ENCODE measurements around the gene PTGES3. TPM values are rescaled to one million over a fixed set of nuclear protein-coding genes. Genes with fewer than 3 reads are reported as not detected.

The PTGES3 gene
- polyA plus RNA-seq, 3 donors: 46.1 to 232 (median 187) TPM

- peaks cover 80% of the 10 kb centered on the region for H3K79me2 ChIP-seq (ENCODE audit: insufficient read depth, low read length)
- peak overlapping the region; percentile 78 for H2AFZ ChIP-seq (ENCODE audit: insufficient read depth, low read depth, low read length, poor library complexity, severe bottlenecking)
- WGBS (ENCODE audit: insufficient coverage): 0% methylated on average over 3 of the region's 12 CpGs
- Mint-ChIP-seq H3K9me3 (no peaks in the 10 kb centered on the region), H3K4me1 (peaks cover 62% of the 10 kb centered on the region), H3K27me3 (ENCODE audit: low read depth in 3 of 3) (no peaks in the 10 kb centered on the region), H3K27ac (peak overlapping the region; percentile 98 to 99 (median 99)), H3K4me3 (peak overlapping the region; percentile 95 to 99), H3K36me3 (peaks cover 33 to 47% of the 10 kb centered on the region in 2 donors)
- TF ChIP-seq CTCF (IDR thresholded peaks at IDR 0.05): peak; percentile 81
- peak overlapping the region; percentile 68 for H3K9ac ChIP-seq (ENCODE audit: insufficient read depth, low read length, poor library complexity, severe bottlenecking)
- no peaks in the 10 kb centered on the region for H3K9me3 ChIP-seq (replicated peaks in 1 of 2; ENCODE audit: control insufficient read depth in 1 of 2, insufficient read depth in 1 of 2, low read length in 2 of 2)
- H4K20me1 ChIP-seq (ENCODE audit: insufficient read depth, low read length): peaks cover 67% of the 10 kb centered on the region
- peak overlapping the region; percentile 68 to 94 (median 80) for H3K4me3 ChIP-seq (replicated peaks in 1 of 3; ENCODE audit: low read depth in 2 of 3, low read length in 3 of 3)
- DNase-seq: peak; percentile 90 to 94 (median 92)
- intact Hi-C loops (cut with micrococcal nuclease): no loop called here
- H3K27ac ChIP-seq (ENCODE audit: low read depth in 1 of 2, low read length in 2 of 2): peak overlapping the region; percentile 77 to 92
- peaks cover 55 to 68% of the 10 kb centered on the region in 2 donors for H3K4me1 ChIP-seq (ENCODE audit: control insufficient read depth in 1 of 2, insufficient read depth in 2 of 2, low read length in 2 of 2)
- peaks cover 39 to 43% of the 10 kb centered on the region in 2 donors for H3K36me3 ChIP-seq (replicated peaks in 1 of 2; ENCODE audit: control insufficient read depth in 1 of 2, insufficient read depth in 2 of 2, low read length in 2 of 2)
- no peaks in the 10 kb centered on the region for H3K27me3 ChIP-seq (ENCODE audit: control insufficient read depth in 2 of 2, insufficient read depth in 2 of 2, low read length in 2 of 2)
- H3K4me2 ChIP-seq (replicated peaks; ENCODE audit: extremely low read depth, low read length, poor library complexity, severe bottlenecking): peak overlapping the region; percentile 99
These were observed 51.2 kb downstream of the PTGES3 start for GRCh38 chr12:56636675-56637540.

GRCh38 chr12:56635806-56636674 is 52.0 kb downstream of the PTGES3 start:
- H3K27ac ChIP-seq (ENCODE audit: low read depth in 1 of 2, low read length in 2 of 2): peak overlapping the region; percentile 77 to 92
- H3K27me3 Mint-ChIP-seq (ENCODE audit: low read depth in 3 of 3): no peaks in the 10 kb centered on the region
- intact Hi-C loops (cut with micrococcal nuclease): no loop called here
- peak overlapping the region; percentile 68 to 94 (median 80) for H3K4me3 ChIP-seq (replicated peaks in 1 of 3; ENCODE audit: low read depth in 2 of 3, low read length in 3 of 3)
- peak overlapping the region; percentile 99 for H3K4me2 ChIP-seq (replicated peaks; ENCODE audit: extremely low read depth, low read length, poor library complexity, severe bottlenecking)
- peaks cover 80% of the 10 kb centered on the region for H3K79me2 ChIP-seq (ENCODE audit: insufficient read depth, low read length)
- 0% methylated on average over 19 of the region's 20 CpGs for WGBS (ENCODE audit: insufficient coverage)
- peak; percentile 78 to 85 (median 85) for DNase-seq
- H3K36me3 ChIP-seq (replicated peaks in 1 of 2; ENCODE audit: control insufficient read depth in 1 of 2, insufficient read depth in 2 of 2, low read length in 2 of 2): peaks cover 34 to 37% of the 10 kb centered on the region in 2 donors
- peak overlapping the region; percentile 98 to 99 (median 99) for H3K27ac Mint-ChIP-seq
- no peaks in the 10 kb centered on the region for H3K27me3 ChIP-seq (ENCODE audit: control insufficient read depth in 2 of 2, insufficient read depth in 2 of 2, low read length in 2 of 2)
- peak overlapping the region; percentile 68 for H3K9ac ChIP-seq (ENCODE audit: insufficient read depth, low read length, poor library complexity, severe bottlenecking)
- H4K20me1 ChIP-seq (ENCODE audit: insufficient read depth, low read length): peaks cover 66% of the 10 kb centered on the region
- no peak for TF ChIP-seq CTCF (IDR thresholded peaks at IDR 0.05)
- no peaks in the 10 kb centered on the region for H3K9me3 Mint-ChIP-seq
- peaks cover 31 to 41% of the 10 kb centered on the region in 2 donors for H3K36me3 Mint-ChIP-seq
- peak overlapping the region; percentile 95 to 99 for H3K4me3 Mint-ChIP-seq
- H3K4me1 Mint-ChIP-seq: peaks cover 67% of the 10 kb centered on the region
- H2AFZ ChIP-seq (ENCODE audit: insufficient read depth, low read depth, low read length, poor library complexity, severe bottlenecking): peak overlapping the region; percentile 78
- H3K4me1 ChIP-seq (ENCODE audit: control insufficient read depth in 1 of 2, insufficient read depth in 2 of 2, low read length in 2 of 2): peaks cover 58 to 71% of the 10 kb centered on the region in 2 donors
- no peaks in the 10 kb centered on the region for H3K9me3 ChIP-seq (replicated peaks in 1 of 2; ENCODE audit: control insufficient read depth in 1 of 2, insufficient read depth in 1 of 2, low read length in 2 of 2)
